GM10847 (cell line): Measurements from ENCODE around the gene DEFB125.

Experiments
- POLR2A ChIP-seq: IDR thresholded peaks from 2 replicates; pipeline ENCODE4 v1.6.1; 2011; ENCODE audit not compliant: insufficient read length; ENCODE audit errors: extremely low read depth

The DEFB125 gene

GRCh38 chr20:87401-87800 lies at the start of gene DEFB125:
Gene DEFB125, plus strand, starts transcription at chr20:87672. Its CDS starts 38 bp downstream, at chr20:87710.
- TF ChIP-seq POLR2A: no peak

- no peak for TF ChIP-seq POLR2A
These were observed 27.2 kb upstream of the DEFB125 start for GRCh38 chr20:60035-60918.

GRCh38 chr20:61230-61629 lies 26.2 kb upstream of the DEFB125 start:
- TF ChIP-seq POLR2A: no peak

GRCh38 chr20:61757-62156 lies 25.7 kb upstream of the DEFB125 start:
- no peak for TF ChIP-seq POLR2A

- no peak for TF ChIP-seq POLR2A
These were observed 25.0 kb upstream of the DEFB125 start for GRCh38 chr20:62487-62886.

GRCh38 chr20:64026-64603 lies 23.4 kb upstream of the DEFB125 start:
- TF ChIP-seq POLR2A: no peak

GRCh38 chr20:64766-65322 lies 22.6 kb upstream of the DEFB125 start:
- TF ChIP-seq POLR2A: no peak

GRCh38 chr20:77231-77630 lies 10.2 kb upstream of the DEFB125 start:
- TF ChIP-seq POLR2A: no peak

GRCh38 chr20:78338-78737 lies 9.1 kb upstream of the DEFB125 start:
- TF ChIP-seq POLR2A: no peak

- no peak for TF ChIP-seq POLR2A
These were observed 7.9 kb upstream of the DEFB125 start for GRCh38 chr20:79565-79964.

- no peak for TF ChIP-seq POLR2A
These were observed 3.2 kb downstream of the DEFB125 start for GRCh38 chr20:90651-91050.

- TF ChIP-seq POLR2A: no peak
These were observed 6.2 kb downstream of the DEFB125 start for GRCh38 chr20:93641-94040.

- TF ChIP-seq POLR2A: no peak
These were observed 7.7 kb downstream of the DEFB125 start for GRCh38 chr20:95215-95614.

GRCh38 chr20:101975-102374 lies 14.5 kb downstream of the DEFB125 start:
- TF ChIP-seq POLR2A: no peak

GRCh38 chr20:103456-103855 lies 16.0 kb downstream of the DEFB125 start:
- TF ChIP-seq POLR2A: no peak

- TF ChIP-seq POLR2A: no peak
These were observed 24.9 kb downstream of the DEFB125 start for GRCh38 chr20:112396-112795.

GRCh38 chr20:117518-117917 lies 30.0 kb downstream of the DEFB125 start:
- TF ChIP-seq POLR2A: no peak
